GM12891 (cell line): ENCODE results near the gene KLHL12. TPM values are rescaled to one million over a fixed set of nuclear protein-coding genes. Genes with fewer than 3 reads are reported as not detected.

Experiments used
- DNase-seq: peaks from one replicate; pipeline ENCODE4 v3.0.0; 2011; ENCODE audit warnings: low spot score; ENCODE audit not compliant: insufficient read length
- FAIRE-seq: peaks from 2 replicates; lab custom pipeline; 2011; peaks lifted over from hg19 to GRCh38; lab: Jason Lieb, UNC
- PAX5 ChIP-seq: IDR thresholded peaks from 2 replicates; pipeline ENCODE4 v1.6.1; 2011; ENCODE audit warnings: low read length, moderate library complexity, mild to moderate bottlenecking; ENCODE audit not compliant: insufficient read depth, severe bottlenecking
- POLR2A ChIP-seq: IDR thresholded peaks from 2 replicates; pipeline ENCODE4 v1.6.1; 2011; ENCODE audit warnings: low read depth, low read length, control low read depth
- POLR2AphosphoS5 ChIP-seq: IDR thresholded peaks from 2 replicates; pipeline ENCODE4 v1.6.1; 2011; ENCODE audit warnings: low read depth, low read length, control low read depth
- POU2F2 ChIP-seq: IDR thresholded peaks from 2 replicates; pipeline ENCODE4 v1.6.1; 2011; ENCODE audit warnings: low read depth, mild to moderate bottlenecking, control low read depth, low read length, moderate library complexity
- SPI1 ChIP-seq: IDR thresholded peaks from 2 replicates; pipeline ENCODE4 v1.6.1; 2011; ENCODE audit warnings: low read depth, low read length, control low read depth
- TAF1 ChIP-seq: IDR thresholded peaks from 2 replicates; pipeline ENCODE4 v1.6.1; 2011; ENCODE audit warnings: low read depth, low read length, control low read depth
- polyA plus RNA-seq: library from polyadenylated mRNA; unstranded; fragments of >200 nt; gene quantifications from one replicate; pipeline ENCODE4 v1.2.1, GENCODE V29; 2012; ENCODE audit warnings: low read depth, missing spikeins, inconsistent platforms; ENCODE audit not compliant: missing spikeins

The KLHL12 gene
- 24.4 TPM for polyA plus RNA-seq

DNA sequence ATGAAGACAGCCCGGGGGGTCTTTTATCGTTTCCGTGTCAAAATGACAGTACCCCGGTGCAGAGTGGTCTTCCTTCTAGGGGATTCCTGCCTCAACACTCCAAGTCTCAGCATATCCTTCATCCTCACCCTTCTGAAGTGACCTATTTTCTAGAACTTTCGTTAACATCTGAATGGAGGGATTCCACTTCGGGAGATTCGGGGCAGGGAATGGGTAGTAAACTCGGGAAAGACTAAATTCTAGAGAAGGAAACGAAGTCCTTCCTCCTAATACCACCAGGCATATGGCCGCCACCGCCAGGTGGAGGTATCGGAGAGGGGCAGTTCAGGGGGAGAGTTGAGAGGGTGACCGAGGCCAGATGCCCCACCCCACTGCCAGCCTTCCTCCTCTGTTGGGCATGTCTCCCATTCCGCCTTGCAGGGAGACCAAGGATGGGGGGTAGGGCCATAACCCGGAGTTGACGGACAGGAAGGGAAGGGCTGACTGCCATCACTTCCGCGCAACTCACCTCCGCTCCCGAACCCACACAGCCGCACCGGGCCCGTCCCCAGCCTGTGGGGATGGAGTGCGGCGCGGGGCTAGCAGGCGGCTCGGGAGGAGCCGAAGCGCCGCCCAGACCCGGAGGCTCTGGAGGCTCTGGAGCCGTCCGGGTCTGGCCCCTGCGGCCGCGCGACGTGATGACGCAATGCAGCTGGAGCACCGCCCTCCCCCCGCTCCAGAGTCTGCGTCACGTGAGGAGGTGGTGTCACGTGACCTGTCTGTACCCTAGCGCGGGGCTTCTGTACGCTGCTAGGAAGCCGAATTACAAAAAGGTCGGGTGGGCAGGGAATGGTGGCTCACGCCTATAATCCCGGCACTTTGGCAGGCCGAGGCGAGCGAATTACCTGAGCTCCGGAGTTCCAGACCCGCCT lies at the start of gene KLHL12:
Gene KLHL12, minus strand, starts transcription at position 654 of the 911 bp plus-strand sequence. CDS start 2,072 bp downstream, outside the sequence.
- peak; percentile 99 for FAIRE-seq
- DNase-seq = peak; percentile 86
- TF ChIP-seq PAX5 = no peak
- peak; percentile 85 for TF ChIP-seq POLR2AphosphoS5
- no peak for TF ChIP-seq SPI1
- TF ChIP-seq POLR2A = peak; percentile 87
- TF ChIP-seq TAF1 = peak; percentile 71
- TF ChIP-seq POU2F2 = peak; percentile 56

DNA sequence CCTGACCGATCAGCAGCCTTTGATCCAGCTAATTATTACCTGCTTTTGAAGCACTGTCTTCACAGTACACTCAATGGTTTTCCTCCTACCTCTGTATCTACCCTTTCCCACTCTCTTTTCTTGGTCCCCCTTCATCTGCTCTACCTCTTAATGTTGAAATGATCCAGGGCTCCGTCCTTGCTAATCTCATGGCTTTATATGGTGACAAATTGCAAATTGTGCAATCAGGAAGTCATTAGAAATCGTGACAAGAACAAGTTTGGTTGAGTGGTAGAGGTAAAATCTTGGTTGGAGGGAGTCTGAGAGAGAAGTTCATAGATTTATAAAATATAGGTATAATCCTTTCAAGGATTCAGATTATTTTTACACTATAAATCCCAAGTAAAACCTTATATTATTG lies 49.6 kb upstream of the KLHL12 start:
- DNase-seq (no peak), FAIRE-seq (no peak)
- TF ChIP-seq TAF1 = no peak
- no peak for TF ChIP-seq SPI1
- TF ChIP-seq POLR2A = no peak
- TF ChIP-seq POU2F2 = no peak
- no peak for TF ChIP-seq PAX5
- TF ChIP-seq POLR2AphosphoS5 = no peak

DNA sequence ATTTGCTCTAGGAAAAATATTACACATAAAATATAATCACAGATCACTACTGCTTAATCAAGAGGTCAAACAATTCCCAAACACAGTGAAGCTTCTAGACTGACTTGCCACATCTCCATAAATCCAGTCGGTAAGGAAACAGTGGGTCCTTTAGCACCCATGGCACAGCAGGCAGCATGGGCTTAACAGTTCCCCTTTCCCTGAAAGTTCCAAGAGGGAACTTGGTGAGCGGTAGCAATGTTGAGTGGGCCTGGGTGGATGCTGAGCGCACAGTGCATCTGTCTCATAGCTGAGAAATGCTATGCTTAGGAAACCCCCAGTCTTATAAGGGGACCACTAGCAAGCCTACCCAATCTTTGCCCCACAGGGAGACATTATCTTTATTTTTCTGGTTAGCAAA lies 47.8 kb upstream of the KLHL12 start:
- FAIRE-seq (no peak), DNase-seq (no peak)
- TF ChIP-seq POLR2A = no peak
- TF ChIP-seq TAF1 = no peak
- no peak for TF ChIP-seq POU2F2
- no peak for TF ChIP-seq PAX5
- no peak for TF ChIP-seq SPI1

DNA sequence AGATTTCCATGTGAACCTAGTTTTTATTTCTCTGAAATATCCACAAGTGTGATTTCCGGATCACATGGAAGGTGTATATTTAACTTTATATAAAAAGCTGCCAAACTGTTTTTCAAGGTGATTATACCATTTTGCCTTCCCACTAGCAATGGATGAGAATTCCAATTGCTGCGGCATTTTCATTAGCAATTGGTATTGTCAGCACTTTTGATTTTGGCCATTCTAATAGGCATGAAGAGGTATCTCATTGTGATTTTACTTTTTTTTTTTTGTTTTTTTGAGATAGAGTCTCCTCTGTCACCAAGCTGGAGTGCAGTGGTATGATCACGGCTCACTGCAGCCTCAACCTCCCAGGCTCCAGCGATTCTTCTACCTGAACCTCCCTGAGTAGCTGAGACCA lies 45.0 kb upstream of the KLHL12 start:
- no peak for DNase-seq
- TF ChIP-seq POLR2A (no peak), POU2F2 (no peak), POLR2AphosphoS5 (no peak), TAF1 (no peak)
- FAIRE-seq = no peak

DNA sequence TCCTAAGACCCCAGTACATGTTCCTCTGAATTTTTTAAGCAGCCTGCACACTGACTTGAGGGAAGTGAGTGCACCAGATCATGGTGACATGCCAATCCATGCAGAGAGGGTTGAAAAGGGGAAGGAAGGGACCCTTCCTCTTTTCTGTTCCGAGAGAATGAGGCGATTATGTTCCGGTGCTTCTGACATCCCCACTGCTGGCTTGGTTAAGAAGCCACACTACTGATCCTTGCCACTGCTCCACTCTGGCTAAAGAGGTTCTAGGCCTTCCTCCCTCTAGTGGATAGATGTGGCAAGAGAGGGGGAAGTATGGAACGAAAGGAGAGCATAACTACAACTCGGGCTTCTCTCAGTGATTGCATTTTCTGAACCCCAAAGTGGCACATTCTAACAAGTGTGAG lies 41.9 kb upstream of the KLHL12 start:
- TF ChIP-seq PAX5 (no peak), POLR2AphosphoS5 (no peak), POU2F2 (no peak), SPI1 (peak; percentile 62)
- FAIRE-seq (peak; percentile 83), DNase-seq (peak; percentile 60)

DNA sequence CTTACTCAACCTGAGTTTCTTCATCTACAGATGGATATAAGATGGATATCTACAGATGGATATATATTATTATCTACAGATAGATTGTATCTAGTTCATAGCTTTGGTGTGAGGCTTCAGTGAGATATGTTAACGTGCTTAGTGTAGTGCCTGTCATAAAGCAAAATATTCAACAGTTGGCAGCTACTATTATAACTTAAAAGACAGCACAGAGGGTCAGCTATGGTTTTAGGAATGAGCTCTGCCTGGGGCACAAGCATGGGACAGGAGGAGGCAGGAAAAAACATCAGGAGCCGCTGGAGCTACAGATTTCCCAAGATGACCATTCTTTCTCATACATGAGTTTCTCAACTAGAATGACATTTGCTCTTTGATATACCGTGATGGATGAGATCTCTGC lies 41.3 kb upstream of the KLHL12 start:
- TF ChIP-seq POU2F2 (no peak), TAF1 (no peak), POLR2AphosphoS5 (no peak), SPI1 (no peak), PAX5 (no peak), POLR2A (no peak)
- FAIRE-seq (no peak), DNase-seq (no peak)

DNA sequence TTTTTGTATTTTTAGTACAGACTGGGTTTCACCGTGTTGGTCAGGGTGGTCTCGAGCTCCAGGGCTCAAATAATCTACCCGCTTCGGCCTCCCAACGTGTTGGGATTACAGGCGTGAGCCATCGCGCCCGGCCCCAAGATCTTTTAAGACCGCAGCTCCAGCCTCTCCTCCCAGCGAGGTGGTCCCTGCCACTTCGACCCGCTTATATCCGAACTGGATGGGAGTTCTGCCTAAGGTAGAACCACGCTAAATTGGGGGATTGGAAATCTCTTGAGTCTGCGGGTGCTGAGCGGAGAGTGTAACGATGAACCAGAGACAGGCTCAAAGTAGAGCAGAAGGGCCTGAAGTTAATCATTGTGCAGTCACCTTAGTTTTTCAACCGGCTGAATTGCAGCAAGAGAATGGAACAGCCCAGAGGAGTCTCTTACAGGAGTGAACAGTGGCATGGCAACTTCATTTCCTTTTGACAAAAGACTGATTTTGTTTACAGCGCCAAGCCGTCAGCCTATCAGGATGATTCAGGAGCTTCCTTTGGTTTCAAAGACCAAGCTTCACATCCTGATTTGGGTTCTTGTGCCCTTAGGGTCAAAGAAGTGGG lies 40.7 kb upstream of the KLHL12 start:
- DNase-seq (peak; percentile 15), FAIRE-seq (peak; percentile 5)
- TF ChIP-seq POLR2A (no peak), PAX5 (no peak), TAF1 (no peak), POU2F2 (no peak), SPI1 (no peak), POLR2AphosphoS5 (no peak)

DNA sequence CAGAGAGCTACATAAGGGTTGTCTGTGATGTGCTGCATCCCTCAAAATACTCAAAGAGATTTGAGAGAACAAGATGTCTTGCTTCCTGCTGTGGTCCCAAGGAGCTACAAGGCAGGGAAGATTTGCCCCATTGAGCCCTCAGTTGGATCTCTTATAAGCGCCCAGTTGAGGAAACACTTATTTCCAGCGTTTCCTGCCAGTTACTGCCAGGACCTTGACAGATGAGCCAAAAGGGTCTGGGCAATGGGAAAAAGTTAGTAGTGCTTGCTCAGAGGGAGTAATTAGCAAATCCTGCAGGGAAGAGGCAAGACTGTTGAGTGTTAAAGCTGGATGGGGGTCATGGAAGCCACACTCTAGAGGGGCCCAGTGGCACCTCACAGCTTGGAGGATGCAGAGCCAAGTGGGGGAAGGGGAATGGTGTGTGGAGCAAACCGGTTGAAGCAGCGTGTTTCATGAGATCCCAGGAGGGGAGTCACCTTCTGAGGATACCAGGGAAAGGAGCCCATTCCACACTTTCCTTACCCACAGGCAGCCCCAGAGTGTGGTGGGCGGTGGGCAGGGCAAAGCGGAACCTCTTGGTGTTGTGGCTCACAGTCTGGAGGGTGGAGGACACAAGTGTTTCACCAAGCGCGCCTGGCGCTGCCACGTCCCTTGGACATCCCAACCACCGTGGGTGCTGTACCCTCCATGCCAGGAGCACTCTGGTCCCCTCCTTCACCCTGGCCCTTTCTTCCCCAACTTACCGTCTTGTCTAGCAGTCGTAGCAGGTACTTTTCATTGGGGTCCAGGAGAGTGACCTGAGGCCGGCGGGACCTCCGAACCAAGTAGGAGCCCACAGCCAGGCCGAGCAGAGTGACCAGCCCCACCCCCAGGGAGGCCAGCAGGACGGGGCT lies 39.2 kb upstream of the KLHL12 start:
- DNase-seq = no peak
- FAIRE-seq = no peak
- no peak for TF ChIP-seq TAF1
- no peak for TF ChIP-seq PAX5

DNA sequence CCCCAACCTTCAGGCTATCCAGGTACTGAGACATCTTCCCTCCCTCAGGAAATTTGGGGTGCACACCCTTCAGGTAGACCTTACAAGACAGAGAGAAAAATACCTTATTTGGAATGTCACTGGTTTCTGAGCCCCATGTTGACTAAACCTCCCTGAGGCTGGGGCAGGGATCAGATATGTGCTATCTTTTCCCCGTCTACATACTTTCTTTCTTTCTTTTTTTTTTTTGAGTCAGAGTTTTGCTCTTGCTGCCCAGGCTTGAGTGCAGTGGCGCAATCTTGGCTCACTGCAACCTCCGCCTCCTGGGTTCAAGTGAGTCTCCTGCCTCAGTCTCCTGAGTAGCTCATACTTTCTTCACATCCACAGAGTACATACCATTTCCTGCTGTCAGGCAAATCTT lies 38.4 kb upstream of the KLHL12 start:
- TF ChIP-seq POU2F2 (no peak), POLR2A (no peak), TAF1 (no peak), POLR2AphosphoS5 (no peak), SPI1 (no peak), PAX5 (no peak)
- no peak for DNase-seq
- FAIRE-seq = no peak

DNA sequence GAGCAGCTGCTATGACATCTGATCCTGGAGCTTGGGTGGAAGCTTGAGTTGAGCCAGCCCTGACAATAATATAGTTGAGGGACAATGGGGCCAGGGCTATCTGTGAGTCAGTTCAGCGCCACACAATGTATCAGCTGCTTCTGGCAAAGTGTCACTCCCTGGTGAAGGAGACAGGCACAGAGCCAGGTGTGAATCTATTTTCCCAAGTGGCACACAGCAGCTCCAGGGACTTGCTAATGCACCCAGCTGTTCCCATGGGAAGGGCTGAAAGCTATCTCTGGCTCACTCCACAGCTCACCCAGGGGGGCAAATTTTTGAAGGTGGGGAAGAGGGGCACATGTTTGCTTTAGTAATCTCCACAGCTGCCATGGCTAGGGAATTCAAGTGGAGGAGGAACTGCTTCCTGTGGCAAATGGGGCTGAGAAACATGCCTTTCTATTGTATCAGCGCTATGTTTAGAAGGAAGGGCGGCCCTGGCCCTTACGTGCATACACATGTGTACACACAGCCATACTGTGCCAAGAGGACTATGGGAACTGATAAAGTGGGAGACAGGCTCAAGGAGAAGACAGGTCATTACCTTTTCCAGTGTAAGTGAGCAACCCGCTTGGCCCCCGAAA lies 37.9 kb upstream of the KLHL12 start:
- no peak for FAIRE-seq
- TF ChIP-seq POLR2AphosphoS5 (no peak), SPI1 (no peak), PAX5 (no peak), POLR2A (no peak), POU2F2 (no peak), TAF1 (no peak)
- no peak for DNase-seq
